ENCODE data around the gene MYO5B. TPM values are rescaled to one million over a fixed set of nuclear protein-coding genes. Genes with fewer than 3 reads are reported as not detected.

The MYO5B gene
- polyA plus RNA-seq, 1 donor from 2014 or later, result 0.42 TPM

- Histone ChIP-seq H3K4me2 (ENCODE audit: low read length) (no peak overlapping the region), H3K79me2 (replicated peaks; ENCODE audit: insufficient read depth, low read length) (no peaks in the 10 kb centered on the region), H3K27me3 (ENCODE audit: insufficient read depth, low read depth, low read length) (no peaks in the 10 kb centered on the region), H2AFZ (ENCODE audit: low read depth, low read length) (no peak overlapping the region), H3K36me3 (ENCODE audit: insufficient read depth, low read length) (no peaks in the 10 kb centered on the region), H3K9ac (ENCODE audit: low read length) (no peak overlapping the region), H3K9me3 (ENCODE audit: low read length) (no peaks in the 10 kb centered on the region), H4K20me1 (ENCODE audit: insufficient read depth) (no peaks in the 10 kb centered on the region), H3K9me2 (ENCODE audit: insufficient read depth, low read length) (no peaks in the 10 kb centered on the region), H3K27ac (ENCODE audit: low read length) (no peak overlapping the region), H3F3A (ENCODE audit: insufficient read depth, low read length, poor library complexity, severe bottlenecking) (no peaks in the 10 kb centered on the region), H3K4me3 (ENCODE audit: low read length) (no peak overlapping the region)
- TF ChIP-seq POLR2AphosphoS5 (IDR thresholded peaks at IDR 0.05), result no peak
- no peak for TF ChIP-seq RAD21 (conservative IDR thresholded peaks at IDR 0.05)
- TF ChIP-seq SMC3 (conservative IDR thresholded peaks at IDR 0.05; ENCODE audit: poor library complexity), result no peak
- TF ChIP-seq EP300 (conservative IDR thresholded peaks at IDR 0.05; ENCODE audit: poor library complexity, severe bottlenecking), result no peak
- no peak for TF ChIP-seq EZH2 (IDR thresholded peaks at IDR 0.05; ENCODE audit: borderline replicate concordance, insufficient read depth, low read length, poor library complexity, severe bottlenecking)
- no peak for TF ChIP-seq TAF1 (IDR thresholded peaks at IDR 0.05; ENCODE audit: low read depth)
- no peak for TF ChIP-seq CTCF (IDR thresholded peaks at IDR 0.05; ENCODE audit: poor library complexity, severe bottlenecking)
- no peak for TF ChIP-seq REST (IDR thresholded peaks at IDR 0.05; ENCODE audit: borderline replicate concordance)
- TF ChIP-seq MXI1 (conservative IDR thresholded peaks at IDR 0.05; ENCODE audit: poor library complexity, severe bottlenecking), result no peak
Measured at GRCh38 chr18:50207722-50208121, 12.8 kb upstream of the MYO5B start.

GRCh38 chr18:50203801-50204604 is 9.1 kb upstream of the MYO5B start:
- H3K9me2 ChIP-seq (ENCODE audit: insufficient read depth, low read length), result no peaks in the 10 kb centered on the region
- no peaks in the 10 kb centered on the region for H3K27me3 ChIP-seq (ENCODE audit: insufficient read depth, low read depth, low read length)
- no peak overlapping the region for H3K27ac ChIP-seq (ENCODE audit: low read length)
- no peak overlapping the region for H3K9ac ChIP-seq (ENCODE audit: low read length)
- no peaks in the 10 kb centered on the region for H3K9me3 ChIP-seq (ENCODE audit: low read length)
- no peaks in the 10 kb centered on the region for H3F3A ChIP-seq (ENCODE audit: insufficient read depth, low read length, poor library complexity, severe bottlenecking)
- peak overlapping the region; percentile 37 for H3K4me3 ChIP-seq (ENCODE audit: low read length)
- no peaks in the 10 kb centered on the region for H4K20me1 ChIP-seq (ENCODE audit: insufficient read depth)
- H2AFZ ChIP-seq (ENCODE audit: low read depth, low read length), result no peak overlapping the region
- H3K79me2 ChIP-seq (replicated peaks; ENCODE audit: insufficient read depth, low read length), result no peaks in the 10 kb centered on the region
- no peak overlapping the region for H3K4me2 ChIP-seq (ENCODE audit: low read length)
- TF ChIP-seq RAD21 (conservative IDR thresholded peaks at IDR 0.05), result peak; percentile 85
- no peak for TF ChIP-seq POLR2AphosphoS5 (IDR thresholded peaks at IDR 0.05)
- peak; percentile 86 for TF ChIP-seq SMC3 (conservative IDR thresholded peaks at IDR 0.05; ENCODE audit: poor library complexity)
- no peak for TF ChIP-seq TAF1 (IDR thresholded peaks at IDR 0.05; ENCODE audit: low read depth)
- no peak for TF ChIP-seq MXI1 (conservative IDR thresholded peaks at IDR 0.05; ENCODE audit: poor library complexity, severe bottlenecking)
- peak; percentile 84 for TF ChIP-seq CTCF (IDR thresholded peaks at IDR 0.05; ENCODE audit: poor library complexity, severe bottlenecking)
- TF ChIP-seq REST (IDR thresholded peaks at IDR 0.05; ENCODE audit: borderline replicate concordance), result no peak
- TF ChIP-seq EP300 (conservative IDR thresholded peaks at IDR 0.05; ENCODE audit: poor library complexity, severe bottlenecking), result no peak
- no peaks in the 10 kb centered on the region for H3K36me3 ChIP-seq (ENCODE audit: insufficient read depth, low read length)
